Osteoblast (primary cell): Measurements from ENCODE around the gene SH3RF3. TPM values are rescaled to one million over a fixed set of nuclear protein-coding genes. Genes with fewer than 3 reads are reported as not detected.

Experiments
- DNase-seq: peaks from one replicate; pipeline ENCODE4 v3.0.0; 2011; ENCODE audit warnings: low spot score, mixed read lengths; ENCODE audit not compliant: insufficient read length; ENCODE audit errors: missing footprints
- H2AFZ ChIP-seq: 2 replicates; pipeline ENCODE4 v1.6.0; 2011; ENCODE audit warnings: mild to moderate bottlenecking, low read length
- H3K27ac ChIP-seq: 2 replicates; pipeline ENCODE4 v1.5.1; 2011; ENCODE audit warnings: mild to moderate bottlenecking, low read depth, low read length, moderate library complexity
- H3K27me3 ChIP-seq: 2 replicates; pipeline ENCODE4 v1.6.0; 2012; ENCODE audit warnings: mild to moderate bottlenecking, control low read depth, inconsistent platforms, low read length, moderate library complexity; ENCODE audit not compliant: insufficient read depth
- H3K36me3 ChIP-seq: 2 replicates; pipeline ENCODE4 v1.5.1; 2011; ENCODE audit warnings: mild to moderate bottlenecking, low read length, control low read depth, moderate library complexity; ENCODE audit not compliant: insufficient read depth
- H3K4me1 ChIP-seq: 2 replicates; pipeline ENCODE4 v1.5.1; 2011; ENCODE audit warnings: mild to moderate bottlenecking, low read length, control low read depth, moderate library complexity; ENCODE audit not compliant: insufficient read depth
- H3K4me2 ChIP-seq: 2 replicates; pipeline ENCODE4 v1.6.0; 2011; ENCODE audit warnings: mild to moderate bottlenecking, low read length; ENCODE audit not compliant: insufficient read depth
- H3K4me3 ChIP-seq: fragments of 200-600 bp; sonication (generic); 3 replicates; pipeline ENCODE4 v1.5.1; 2012; ENCODE audit warnings: mild to moderate bottlenecking, low read length, inconsistent platforms; ENCODE audit not compliant: insufficient read depth
- H3K79me2 ChIP-seq: 2 replicates; pipeline ENCODE4 v1.6.0; 2012; ENCODE audit warnings: mild to moderate bottlenecking, low read length, control low read depth, inconsistent platforms; ENCODE audit not compliant: insufficient read depth
- H3K9me3 ChIP-seq: 2 replicates; pipeline ENCODE4 v1.5.1; 2011; ENCODE audit warnings: low read depth, low read length, control low read depth
- H4K20me1 ChIP-seq: 2 replicates; pipeline ENCODE4 v1.6.0; 2012; ENCODE audit warnings: mild to moderate bottlenecking, low read length, control low read depth; ENCODE audit not compliant: insufficient read depth
- total RNA-seq: library from RNA; depleted of rRNA; stranded (reverse); fragments of >200 nt; gene quantifications from 2 replicates; pipeline ENCODE4 v1.2.3, GENCODE V29; 2012
- TF ChIP-seq, protein P1 (sequence below): IDR thresholded peaks from 2 replicates; pipeline ENCODE4 v1.5.1; 2011; ENCODE audit warnings: mild to moderate bottlenecking, low read depth, low read length, moderate library complexity; ENCODE audit errors: extremely low read depth

SH3RF3 gene
- total RNA-seq, 1 donor: 14.8 TPM

- Histone ChIP-seq H3K4me3 (no peak overlapping the region), H3K27ac (peak overlapping the region; percentile 47), H3K4me1 (peaks cover 34% of the 10 kb centered on the region)
Observed at GRCh38 chr2:109208951-109209335, 79.9 kb downstream of the SH3RF3 start.

DNA sequence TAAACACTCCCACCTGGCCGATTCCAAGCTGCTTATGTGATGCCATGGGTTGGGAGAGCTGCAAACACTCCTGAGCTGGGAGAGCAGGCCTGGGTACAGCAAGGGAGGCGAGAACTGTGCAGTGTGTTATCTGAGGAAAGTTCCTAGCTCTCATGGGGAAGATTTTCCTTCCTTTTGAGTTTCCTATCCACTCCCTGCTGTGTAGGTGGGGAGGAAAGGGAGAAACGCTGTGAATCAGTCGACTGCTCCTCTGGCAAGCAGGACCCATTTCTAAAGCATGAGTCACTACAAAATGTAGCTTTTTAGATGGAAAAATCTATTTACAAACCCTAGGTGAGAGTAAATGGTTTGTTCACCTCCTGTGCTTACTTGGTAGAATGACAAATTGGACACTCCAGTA is 80.4 kb downstream of the SH3RF3 start:
- Histone ChIP-seq H4K20me1 (peaks cover 48% of the 10 kb centered on the region), H3K4me3 (no peak overlapping the region)

More at GRCh38 chr2:109208951-109209335, 79.9 kb downstream of the SH3RF3 start:
- H3K36me3 ChIP-seq: no peaks in the 10 kb centered on the region
- no peaks in the 10 kb centered on the region for H3K9me3 ChIP-seq
- H3K27me3 ChIP-seq: no peaks in the 10 kb centered on the region
- no peak overlapping the region for H2AFZ ChIP-seq
- DNase-seq: no peak
- H4K20me1 ChIP-seq: peaks cover 52% of the 10 kb centered on the region
- H3K4me2 ChIP-seq: peak overlapping the region; percentile 43
- peaks cover 57% of the 10 kb centered on the region for H3K79me2 ChIP-seq
- TF ChIP-seq, protein P1, sequence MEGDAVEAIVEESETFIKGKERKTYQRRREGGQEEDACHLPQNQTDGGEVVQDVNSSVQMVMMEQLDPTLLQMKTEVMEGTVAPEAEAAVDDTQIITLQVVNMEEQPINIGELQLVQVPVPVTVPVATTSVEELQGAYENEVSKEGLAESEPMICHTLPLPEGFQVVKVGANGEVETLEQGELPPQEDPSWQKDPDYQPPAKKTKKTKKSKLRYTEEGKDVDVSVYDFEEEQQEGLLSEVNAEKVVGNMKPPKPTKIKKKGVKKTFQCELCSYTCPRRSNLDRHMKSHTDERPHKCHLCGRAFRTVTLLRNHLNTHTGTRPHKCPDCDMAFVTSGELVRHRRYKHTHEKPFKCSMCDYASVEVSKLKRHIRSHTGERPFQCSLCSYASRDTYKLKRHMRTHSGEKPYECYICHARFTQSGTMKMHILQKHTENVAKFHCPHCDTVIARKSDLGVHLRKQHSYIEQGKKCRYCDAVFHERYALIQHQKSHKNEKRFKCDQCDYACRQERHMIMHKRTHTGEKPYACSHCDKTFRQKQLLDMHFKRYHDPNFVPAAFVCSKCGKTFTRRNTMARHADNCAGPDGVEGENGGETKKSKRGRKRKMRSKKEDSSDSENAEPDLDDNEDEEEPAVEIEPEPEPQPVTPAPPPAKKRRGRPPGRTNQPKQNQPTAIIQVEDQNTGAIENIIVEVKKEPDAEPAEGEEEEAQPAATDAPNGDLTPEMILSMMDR: no peak

GRCh38 chr2:109209941-109210340 is 80.9 kb downstream of the SH3RF3 start:
- Histone ChIP-seq H3K79me2 (peaks cover 55% of the 10 kb centered on the region), H3K27ac (no peak overlapping the region), H3K27me3 (no peaks in the 10 kb centered on the region), H4K20me1 (peaks cover 52% of the 10 kb centered on the region), H2AFZ (no peak overlapping the region), H3K4me1 (peaks cover 44% of the 10 kb centered on the region), H3K9me3 (no peaks in the 10 kb centered on the region), H3K36me3 (no peaks in the 10 kb centered on the region), H3K4me3 (no peak overlapping the region), H3K4me2 (peak overlapping the region; percentile 43)
- DNase-seq: no peak
- TF ChIP-seq, protein P1: no peak

More for the DNA sequence above, 80.4 kb downstream of the SH3RF3 start:
- H2AFZ ChIP-seq: no peak overlapping the region
- peaks cover 55% of the 10 kb centered on the region for H3K79me2 ChIP-seq
- H3K4me1 ChIP-seq: peaks cover 39% of the 10 kb centered on the region
- DNase-seq: peak; percentile 94
- H3K27ac ChIP-seq: peak overlapping the region; percentile 47
- H3K9me3 ChIP-seq: no peaks in the 10 kb centered on the region
- TF ChIP-seq, protein P1: no peak
- H3K4me2 ChIP-seq: peak overlapping the region; percentile 43
- H3K27me3 ChIP-seq: no peaks in the 10 kb centered on the region
- no peaks in the 10 kb centered on the region for H3K36me3 ChIP-seq

DNA sequence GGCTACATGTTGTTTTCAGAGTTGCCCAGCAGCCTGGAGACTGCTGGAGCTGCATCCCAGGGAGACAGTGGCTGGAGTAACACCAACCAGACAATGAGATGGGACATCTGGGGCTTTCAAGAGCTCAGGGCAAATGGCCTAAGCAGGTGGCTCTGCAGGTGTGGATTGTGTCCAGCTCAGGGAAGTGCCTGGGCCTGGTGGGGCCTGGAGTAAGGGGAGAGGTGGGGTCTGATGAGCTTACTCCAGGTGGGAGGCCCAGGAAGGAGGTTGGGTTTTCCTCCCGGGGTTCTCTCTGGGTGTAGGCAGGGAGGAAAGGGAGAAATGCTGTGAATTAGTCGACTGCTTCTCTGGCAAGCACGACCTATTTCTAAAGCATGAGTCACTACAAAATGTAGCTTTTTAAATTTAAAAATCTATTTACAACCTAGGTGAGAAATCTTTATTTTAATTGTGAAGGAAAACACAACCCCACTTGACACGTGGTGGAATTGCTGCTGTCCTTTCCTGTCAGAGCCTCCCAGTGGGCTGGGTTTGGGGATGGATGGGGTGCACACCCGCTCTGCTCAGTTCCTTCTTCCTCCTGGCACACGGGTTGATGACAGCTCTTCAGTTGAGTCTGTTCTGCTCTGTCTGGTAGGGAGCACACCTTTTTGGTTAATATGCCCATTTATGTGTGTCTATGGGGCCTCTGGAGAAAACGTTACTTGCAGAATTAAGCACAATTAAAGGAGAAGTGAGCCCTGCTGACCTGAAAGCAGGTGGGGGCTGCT is 81.6 kb downstream of the SH3RF3 start:
- Histone ChIP-seq H4K20me1 (peaks cover 59% of the 10 kb centered on the region), H3K27me3 (no peaks in the 10 kb centered on the region), H2AFZ (no peak overlapping the region), H3K27ac (no peak overlapping the region), H3K4me1 (peaks cover 49% of the 10 kb centered on the region), H3K4me2 (peak overlapping the region; percentile 23), H3K79me2 (peaks cover 58% of the 10 kb centered on the region), H3K4me3 (no peak overlapping the region), H3K9me3 (no peaks in the 10 kb centered on the region), H3K36me3 (no peaks in the 10 kb centered on the region)
- no peak for DNase-seq
- TF ChIP-seq, protein P1: no peak
